Fibroblast of skin of scalp (primary cell): Measurements from ENCODE around the gene IFITM1.
A peak's percentile ranks its signal among the peaks of the same experiment; 100 is the strongest.
"Not testable (repeated sequence)": the region's sequence is repeated elsewhere in the genome, so short reads cannot be mapped to it uniquely, and the experiment has no call there.

ENCODE experiments used
- DNase-seq: peaks from one replicate; pipeline ENCODE4 v3.0.0-alpha.2; 2013

IFITM1 gene

GRCh38 chr11:349270-349954, 35.6 kb downstream of the IFITM1 start:
- DNase-seq: not testable (repeated sequence)

- not testable (repeated sequence) for DNase-seq
These were observed 36.3 kb downstream of the IFITM1 start for GRCh38 chr11:350033-350722.

GRCh38 chr11:350723-351255, 36.9 kb downstream of the IFITM1 start:
- no peak for DNase-seq

- no peak for DNase-seq
These were observed 37.6 kb downstream of the IFITM1 start for GRCh38 chr11:351411-351810.

GRCh38 chr11:352456-353031, 38.7 kb downstream of the IFITM1 start:
- DNase-seq: no peak

GRCh38 chr11:353179-353873, 39.5 kb downstream of the IFITM1 start:
- DNase-seq: peak; percentile 76

- peak; percentile 98 for DNase-seq
These were observed 42.0 kb downstream of the IFITM1 start for GRCh38 chr11:355581-356458.

GRCh38 chr11:356610-357009, 42.8 kb downstream of the IFITM1 start:
- no peak for DNase-seq

- no peak for DNase-seq
These were observed 43.7 kb downstream of the IFITM1 start for GRCh38 chr11:357582-357981.

GRCh38 chr11:358129-358800, 44.4 kb downstream of the IFITM1 start:
- no peak for DNase-seq

- DNase-seq: no peak
These were observed 45.4 kb downstream of the IFITM1 start for GRCh38 chr11:359181-359714.

- no peak for DNase-seq
These were observed 46.8 kb downstream of the IFITM1 start for GRCh38 chr11:360326-361280.

GRCh38 chr11:362642-363442, 49.0 kb downstream of the IFITM1 start:
- DNase-seq: no peak

GRCh38 chr11:363443-363805, 49.6 kb downstream of the IFITM1 start:
- DNase-seq: not testable (repeated sequence)

GRCh38 chr11:363948-364761, 50.3 kb downstream of the IFITM1 start:
- peak; percentile 37 for DNase-seq
